Subcutaneous abdominal adipose tissue (tissue), 5 donors: Measurements from ENCODE around the gene ITGAV.

Source experiments
- H3K27ac ChIP-seq: one replicate; pipeline ENCODE4 v1.7.0; 2013; ENCODE audit warnings: low read depth, mild to moderate bottlenecking, inconsistent platforms, low read length, moderate library complexity
- H3K27me3 ChIP-seq, 5 donors: one replicate each; pipeline ENCODE4 v1.7.0; 2013; ENCODE audit warnings: low read length in 5 of 5, inconsistent platforms in 1 of 5; ENCODE audit not compliant: control insufficient read depth in 5 of 5, insufficient read depth in 4 of 5
- H3K36me3 ChIP-seq, 5 donors: one replicate each; pipeline ENCODE4 v1.7.0; 2013; ENCODE audit warnings: low read length in 5 of 5; ENCODE audit not compliant: control insufficient read depth in 5 of 5, insufficient read depth in 5 of 5
- H3K4me1 ChIP-seq, 5 donors: one replicate each; pipeline ENCODE4 v1.7.0; 2013; ENCODE audit warnings: low read length in 5 of 5, mild to moderate bottlenecking in 3 of 5, moderate library complexity in 1 of 5; ENCODE audit not compliant: control insufficient read depth in 5 of 5, insufficient read depth in 5 of 5
- H3K4me3 ChIP-seq, 5 donors: one replicate each; pipeline ENCODE4 v1.7.0; 2013; ENCODE audit warnings: low read length in 5 of 5, low read depth in 1 of 5
- H3K9ac ChIP-seq, 5 donors: one replicate each; pipeline ENCODE4 v1.7.0; 2013; ENCODE audit warnings: low read length in 5 of 5, mild to moderate bottlenecking in 4 of 5, moderate library complexity in 3 of 5
- H3K9me3 ChIP-seq, 5 donors: one replicate each; pipeline ENCODE4 v1.7.0; 2013; ENCODE audit warnings: low read length in 5 of 5; ENCODE audit not compliant: control insufficient read depth in 5 of 5
- donor health status: healthy.
- donor health status: healthy.
- donor health status: healthy.
- donor health status: healthy.
- donor health status: healthy.

Gene ITGAV

DNA sequence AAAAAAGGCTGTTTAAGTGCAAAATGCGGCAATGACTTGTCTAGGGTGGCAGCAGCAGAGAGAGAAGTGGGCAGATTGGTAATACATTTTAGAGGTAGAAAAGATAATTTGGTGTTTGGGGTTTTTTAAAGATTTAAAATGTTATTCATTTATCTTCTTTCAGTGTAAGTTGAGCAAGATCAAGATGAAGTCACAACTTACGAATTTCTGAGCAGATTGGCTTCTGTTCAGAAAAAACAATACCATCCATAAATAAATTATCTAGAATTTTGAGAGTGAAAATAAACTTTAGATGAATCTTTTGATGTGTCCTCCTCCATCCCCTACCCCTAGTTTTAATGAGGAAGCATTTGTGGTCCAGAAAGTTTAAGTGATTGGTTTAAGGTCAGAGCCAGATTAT, 56.1 kb downstream of the ITGAV start:
- H3K4me1 ChIP-seq, result no peaks in the 10 kb centered on the region
- H3K36me3 ChIP-seq, result peaks cover 16 to 49% (median 24%) of the 10 kb centered on the region in 5 donors
- no peaks in the 10 kb centered on the region for H3K9me3 ChIP-seq
- no peaks in the 10 kb centered on the region for H3K27me3 ChIP-seq
- no peak overlapping the region for H3K27ac ChIP-seq
- no peak overlapping the region for H3K9ac ChIP-seq
- H3K4me3 ChIP-seq, result no peak overlapping the region

DNA sequence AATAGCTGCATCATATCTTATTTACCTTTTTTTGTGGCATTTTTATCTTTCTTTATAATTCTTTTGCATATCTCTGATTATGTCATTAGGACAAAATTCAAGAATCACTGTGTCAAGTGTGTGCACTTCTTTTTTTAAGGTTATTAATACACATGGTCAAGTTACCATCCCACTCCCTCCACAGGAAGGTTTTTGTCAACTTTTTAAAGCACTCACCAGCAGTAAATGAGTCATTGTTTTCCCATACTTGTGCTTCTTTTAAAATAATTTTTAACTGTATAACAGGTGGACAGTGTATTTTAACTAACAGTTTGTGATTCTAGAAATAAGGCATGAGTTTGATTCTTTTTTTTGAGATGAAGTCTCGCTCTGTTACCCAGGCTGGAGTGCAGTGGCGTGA, 58.3 kb downstream of the ITGAV start:
- Histone ChIP-seq H3K27me3 (no peaks in the 10 kb centered on the region), H3K9ac (no peak overlapping the region), H3K27ac (no peak overlapping the region), H3K9me3 (no peaks in the 10 kb centered on the region), H3K4me1 (no peaks in the 10 kb centered on the region), H3K36me3 (peaks cover 8 to 37% (median 24%) of the 10 kb centered on the region in 5 donors), H3K4me3 (no peak overlapping the region)

DNA sequence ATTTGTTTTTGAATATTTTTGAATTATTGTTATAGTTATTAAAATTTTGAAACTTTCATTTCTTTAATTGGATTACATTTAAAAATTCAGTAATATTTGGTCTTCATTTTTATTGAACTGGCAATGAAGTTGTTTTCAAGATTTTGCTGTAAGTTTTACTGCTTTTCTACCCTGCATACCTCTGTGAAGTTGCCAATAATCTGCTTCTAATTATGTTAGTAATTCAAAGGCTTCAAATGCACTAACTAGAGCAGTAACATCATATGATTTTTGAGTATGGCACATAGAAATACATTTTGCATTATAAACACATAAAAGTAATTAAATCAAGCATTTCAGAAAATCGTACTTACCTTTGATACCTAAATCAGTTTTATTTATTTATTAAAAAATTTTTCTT, 63.7 kb downstream of the ITGAV start:
- H3K9ac ChIP-seq, result no peak overlapping the region
- no peaks in the 10 kb centered on the region for H3K9me3 ChIP-seq
- H3K27ac ChIP-seq, result no peak overlapping the region
- H3K36me3 ChIP-seq, result peaks cover 9 to 40% (median 30%) of the 10 kb centered on the region in 5 donors
- no peaks in the 10 kb centered on the region for H3K27me3 ChIP-seq
- peaks cover 0 to 5% (median 0%) of the 10 kb centered on the region in 5 donors for H3K4me1 ChIP-seq
- H3K4me3 ChIP-seq, result no peak overlapping the region

DNA sequence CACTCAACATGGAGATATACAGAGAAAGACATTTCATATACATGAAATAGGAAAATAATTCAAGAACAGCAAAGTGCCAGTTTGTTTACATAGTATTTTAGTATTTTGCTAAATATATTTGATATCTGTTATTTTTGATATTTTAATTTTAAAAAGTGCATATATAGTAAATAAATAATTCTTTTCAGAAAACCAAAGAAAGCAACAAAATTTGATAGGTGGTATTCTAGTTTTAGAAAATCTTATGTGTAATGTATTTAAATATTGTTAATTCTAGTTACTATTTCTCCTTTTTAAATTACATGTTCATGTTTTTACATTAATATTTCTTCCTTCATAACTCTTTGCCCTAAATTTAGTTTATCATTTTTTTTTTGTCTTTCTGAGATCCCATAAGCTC, 69.5 kb downstream of the ITGAV start:
- H3K4me1 ChIP-seq, result peaks cover 0 to 5% (median 0%) of the 10 kb centered on the region in 5 donors
- H3K9ac ChIP-seq, result no peak overlapping the region
- H3K36me3 ChIP-seq, result peaks cover 20 to 54% (median 37%) of the 10 kb centered on the region in 5 donors
- H3K27me3 ChIP-seq, result no peaks in the 10 kb centered on the region
- H3K4me3 ChIP-seq, result no peak overlapping the region
- no peaks in the 10 kb centered on the region for H3K9me3 ChIP-seq
- no peak overlapping the region for H3K27ac ChIP-seq

DNA sequence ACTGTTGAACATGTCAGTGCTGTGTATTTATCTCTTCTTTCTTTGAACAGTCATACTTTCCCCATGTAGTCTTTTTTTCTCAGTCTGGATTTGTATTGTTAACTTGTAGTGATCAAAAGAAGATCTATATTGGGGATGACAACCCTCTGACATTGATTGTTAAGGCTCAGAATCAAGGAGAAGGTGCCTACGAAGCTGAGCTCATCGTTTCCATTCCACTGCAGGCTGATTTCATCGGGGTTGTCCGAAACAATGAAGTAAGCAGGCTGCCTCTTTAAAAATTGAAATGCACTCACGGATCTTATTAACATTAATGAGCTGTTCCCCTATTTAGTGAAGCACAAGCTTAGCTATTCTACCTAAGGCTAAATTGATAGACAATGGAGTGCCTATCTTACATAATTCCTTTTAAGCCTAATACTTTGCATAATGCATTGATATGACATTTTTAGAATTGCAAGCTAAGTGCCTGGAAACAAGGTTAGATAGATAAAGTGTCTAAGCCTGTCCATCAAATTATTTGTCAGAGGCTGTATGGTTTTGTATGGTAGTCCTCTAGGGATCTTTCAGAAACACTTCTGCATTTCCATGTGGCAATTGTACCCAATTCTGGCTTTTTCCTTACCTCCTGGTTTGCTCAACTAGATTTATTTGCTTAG, 74.7 kb downstream of the ITGAV start:
- Histone ChIP-seq H3K27me3 (no peaks in the 10 kb centered on the region), H3K36me3 (peaks cover 44 to 65% (median 49%) of the 10 kb centered on the region in 5 donors), H3K9ac (no peak overlapping the region), H3K27ac (no peak overlapping the region), H3K4me1 (no peaks in the 10 kb centered on the region), H3K9me3 (no peaks in the 10 kb centered on the region), H3K4me3 (no peak overlapping the region)

DNA sequence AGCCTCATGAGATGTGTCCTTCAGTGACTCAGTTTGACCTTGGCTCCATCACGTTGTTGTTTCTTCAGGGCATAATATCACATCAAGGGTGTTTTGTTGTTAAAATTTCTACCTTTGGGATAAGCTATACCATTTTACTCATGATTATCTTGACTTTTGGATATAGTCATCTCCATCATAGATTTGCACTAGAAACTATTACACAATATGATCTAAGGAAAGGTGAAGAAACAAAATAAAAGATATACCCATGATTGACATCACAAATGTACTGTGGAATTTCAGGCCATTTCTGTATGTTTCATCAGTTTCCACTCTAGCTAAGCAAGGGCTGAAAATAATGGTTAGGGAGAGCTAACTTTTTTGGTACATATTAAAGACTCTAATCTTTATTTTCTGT, 79.3 kb downstream of the ITGAV start:
- H3K9me3 ChIP-seq, result peaks cover 0 to 7% (median 5%) of the 10 kb centered on the region in 5 donors
- H3K27me3 ChIP-seq, result no peaks in the 10 kb centered on the region
- H3K36me3 ChIP-seq, result peaks cover 79 to 88% (median 84%) of the 10 kb centered on the region in 5 donors
- H3K27ac ChIP-seq, result no peak overlapping the region
- no peak overlapping the region for H3K9ac ChIP-seq
- no peak overlapping the region for H3K4me3 ChIP-seq
- H3K4me1 ChIP-seq, result no peaks in the 10 kb centered on the region

DNA sequence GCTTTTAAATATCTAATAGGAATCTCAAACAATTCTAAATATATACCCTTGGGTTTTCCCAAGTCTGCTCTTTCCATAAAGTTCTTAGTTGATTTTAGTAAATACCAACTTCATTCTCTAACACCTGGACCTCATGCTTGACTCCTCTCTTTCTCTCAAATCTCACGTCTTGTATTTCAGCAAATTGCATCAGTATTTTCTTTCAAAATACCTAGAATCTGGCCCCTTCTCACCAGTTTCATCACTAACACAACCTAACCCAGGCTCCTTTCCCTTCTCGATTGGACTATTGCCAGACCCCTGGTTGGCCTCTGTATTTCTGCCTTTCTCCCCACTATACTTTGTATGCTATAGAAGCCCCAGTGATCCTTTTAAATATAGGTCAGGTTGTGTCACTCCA, 81.0 kb downstream of the ITGAV start:
- Histone ChIP-seq H3K27me3 (no peaks in the 10 kb centered on the region), H3K9ac (no peak overlapping the region), H3K36me3 (peaks cover 71 to 83% (median 79%) of the 10 kb centered on the region in 5 donors), H3K4me3 (no peak overlapping the region), H3K9me3 (peaks cover 0 to 7% (median 5%) of the 10 kb centered on the region in 5 donors), H3K27ac (no peak overlapping the region), H3K4me1 (no peaks in the 10 kb centered on the region)

DNA sequence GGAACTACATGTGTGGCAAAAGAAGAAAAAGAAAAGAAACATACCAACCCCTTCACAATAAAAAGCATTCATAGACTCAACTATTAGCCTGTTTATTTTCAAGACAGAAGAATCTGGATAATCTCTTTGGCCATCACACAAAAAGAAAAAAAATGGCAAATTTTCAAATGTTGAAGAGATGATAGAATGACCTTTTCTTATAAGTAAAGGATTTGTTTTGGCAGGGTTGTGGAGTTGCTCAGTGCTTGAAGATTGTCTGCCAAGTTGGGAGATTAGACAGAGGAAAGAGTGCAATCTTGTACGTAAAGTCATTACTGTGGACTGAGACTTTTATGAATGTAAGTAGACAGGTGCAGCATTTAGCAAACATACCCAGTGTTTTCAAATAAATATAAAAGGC, 85.5 kb downstream of the ITGAV start:
- peaks cover 57 to 68% (median 61%) of the 10 kb centered on the region in 5 donors for H3K36me3 ChIP-seq

DNA sequence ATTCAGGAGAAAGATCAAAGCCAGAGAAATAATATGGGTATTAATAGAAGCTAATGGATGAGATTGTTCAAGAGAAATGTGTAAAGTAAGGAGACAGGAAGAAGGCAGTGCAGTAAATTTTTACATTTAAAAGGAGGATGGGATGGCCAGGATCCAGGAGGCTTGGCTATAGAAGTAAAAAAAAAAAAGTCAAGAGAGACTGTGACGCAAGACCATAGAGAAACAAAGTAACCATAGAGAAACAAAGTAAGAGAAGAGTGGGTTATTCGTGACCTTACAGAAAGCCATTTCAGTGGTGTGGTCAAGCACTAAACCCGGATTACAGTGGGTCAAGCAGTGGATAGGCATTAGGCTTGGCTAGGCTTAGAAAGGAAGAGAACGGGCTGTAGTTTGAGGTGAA, 93.5 kb downstream of the ITGAV start:
- Histone ChIP-seq H3K36me3 (peaks cover under 1 to 15% (median 5%) of the 10 kb centered on the region in 5 donors), H3K27ac (no peak overlapping the region), H3K4me1 (no peaks in the 10 kb centered on the region), H3K27me3 (no peaks in the 10 kb centered on the region), H3K4me3 (no peak overlapping the region), H3K9me3 (peaks cover 3 to 11% (median 3%) of the 10 kb centered on the region in 5 donors), H3K9ac (no peak overlapping the region)

More for the DNA sequence above, 85.5 kb downstream of the ITGAV start:
- Histone ChIP-seq H3K4me3 (no peak overlapping the region), H3K9ac (no peak overlapping the region), H3K4me1 (no peaks in the 10 kb centered on the region), H3K27me3 (no peaks in the 10 kb centered on the region), H3K27ac (no peak overlapping the region), H3K9me3 (peaks cover 0 to 7% (median 5%) of the 10 kb centered on the region in 5 donors)

DNA sequence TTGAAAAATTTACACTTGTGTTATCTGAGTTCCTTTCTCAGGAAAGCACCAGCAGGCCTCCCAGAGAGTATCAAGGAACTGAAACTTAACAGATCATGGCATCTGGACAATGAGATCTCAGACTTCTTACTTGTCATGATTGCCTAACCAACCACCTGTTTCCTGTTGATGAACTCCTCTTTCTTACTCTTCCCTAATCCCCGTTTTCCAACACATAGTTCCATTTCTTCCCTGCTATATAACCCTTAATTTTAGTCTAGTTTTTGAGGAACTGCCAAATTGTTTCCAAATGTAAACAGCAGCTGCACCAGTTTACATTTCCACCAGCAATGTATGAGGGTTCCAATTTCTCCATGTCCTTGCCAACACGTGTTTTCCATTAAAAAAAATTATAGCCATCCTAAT, 98.0 kb downstream of the ITGAV start:
- H3K27ac ChIP-seq, result no peak overlapping the region
- H3K4me1 ChIP-seq, result no peaks in the 10 kb centered on the region
- H3K4me3 ChIP-seq, result no peak overlapping the region
- peaks cover 3 to 11% (median 3%) of the 10 kb centered on the region in 5 donors for H3K9me3 ChIP-seq
- H3K27me3 ChIP-seq, result peaks cover 0 to 2% (median 0%) of the 10 kb centered on the region in 5 donors
- no peak overlapping the region for H3K9ac ChIP-seq
- H3K36me3 ChIP-seq, result no peaks in the 10 kb centered on the region
